IMR-90 (cell line): ENCODE measurements around the gene MBD2. TPM values are rescaled to one million over a fixed set of nuclear protein-coding genes. Genes with fewer than 3 reads are reported as not detected.

Experiments
- ATAC-seq: fragments of 200-7000 bp; cut with Tn5 transposase; 2 replicates; pipeline ENCODE4 v1.9.1; 2020; ENCODE audit warnings: low read depth, mild to moderate bottlenecking, moderate library complexity
- BruUV-seq: library from RNA; stranded (reverse); fragments of 400-500 nt; replicated peaks from 2 replicates; lab custom pipeline; 2021; lab: Mats Ljungman, UMichigan
- CTCF ChIA-PET: fragments of 300-600 bp; formaldehyde crosslinking; extraction: SDS; loops from one replicate; lab custom pipeline; 2021; ENCODE audit warnings: antibody characterized with exemption; lab: Yijun Ruan, JAX
- POLR2A ChIA-PET: fragments of 300-600 bp; sonication (Branson Sonifier 250); formaldehyde crosslinking; loops from one replicate; lab custom pipeline; 2022; ENCODE audit warnings: antibody characterized with exemption; ENCODE audit not compliant: unreplicated experiment; lab: Charles Lee
- DNase-seq: peaks from one replicate; pipeline ENCODE4 v3.0.0; 2013
- H2AFZ ChIP-seq: replicated peaks from 2 replicates; pipeline ENCODE3; 2013; ENCODE audit warnings: low read length, mild to moderate bottlenecking; ENCODE audit not compliant: poor library complexity
- H2AK5ac ChIP-seq: 2 replicates; pipeline ENCODE4 v1.6.1; 2013; ENCODE audit warnings: low read depth, low read length, inconsistent platforms
- H2AK9ac ChIP-seq: replicated peaks from 2 replicates; pipeline ENCODE3; 2013; ENCODE audit warnings: mild to moderate bottlenecking, low read depth, low read length, moderate library complexity; ENCODE audit not compliant: poor library complexity
- H2BK120ac ChIP-seq: 2 replicates; pipeline ENCODE4 v1.6.1; 2013; ENCODE audit warnings: low read depth, low read length, inconsistent platforms
- H2BK15ac ChIP-seq: 3 replicates; pipeline ENCODE4 v1.6.1; 2013; ENCODE audit warnings: low read depth, low read length, inconsistent platforms
- H2BK20ac ChIP-seq: 2 replicates; pipeline ENCODE4 v1.6.1; 2013; ENCODE audit warnings: low read depth, mild to moderate bottlenecking, inconsistent platforms, low read length, moderate library complexity
- H2BK5ac ChIP-seq: 2 replicates; pipeline ENCODE4 v1.6.1; 2013; ENCODE audit warnings: mild to moderate bottlenecking, low read depth, low read length, inconsistent platforms; ENCODE audit not compliant: poor library complexity, severe bottlenecking
- H3K14ac ChIP-seq: replicated peaks from 2 replicates; pipeline ENCODE4 v1.6.1; 2013; ENCODE audit warnings: low read depth, low read length, inconsistent platforms
- H3K18ac ChIP-seq: 2 replicates; pipeline ENCODE4 v1.6.1; 2013; ENCODE audit warnings: low read depth, low read length, control low read depth
- H3K23ac ChIP-seq: 2 replicates; pipeline ENCODE4 v1.6.1; 2013; ENCODE audit warnings: low read depth, low read length, inconsistent platforms
- H3K27ac ChIP-seq: 2 replicates; pipeline ENCODE4 v1.5.1; 2013; ENCODE audit warnings: mild to moderate bottlenecking, control low read depth, low read length; ENCODE audit not compliant: insufficient read depth
- H3K27me3 ChIP-seq: 2 replicates; pipeline ENCODE4 v1.6.1; 2013; ENCODE audit warnings: low read length; ENCODE audit not compliant: control insufficient read depth, insufficient read depth
- H3K36me3 ChIP-seq: 2 replicates; pipeline ENCODE4 v1.6.1; 2013; ENCODE audit warnings: low read length, mixed read lengths; ENCODE audit not compliant: control insufficient read depth, insufficient read depth
- H3K4ac ChIP-seq: 2 replicates; pipeline ENCODE4 v1.6.1; 2013; ENCODE audit warnings: low read depth, low read length, inconsistent platforms
- H3K4me1 ChIP-seq: 2 replicates; pipeline ENCODE4 v1.6.1; 2013; ENCODE audit warnings: low read length, mixed read lengths; ENCODE audit not compliant: control insufficient read depth, insufficient read depth
- H3K4me2 ChIP-seq: 2 replicates; pipeline ENCODE4 v1.6.1; 2013; ENCODE audit warnings: low read depth, mild to moderate bottlenecking, control low read depth, low read length, moderate library complexity
- H3K4me3 ChIP-seq: 2 replicates; pipeline ENCODE4 v1.5.1; 2013; ENCODE audit warnings: low read depth, mild to moderate bottlenecking, control low read depth, low read length, moderate library complexity; ENCODE audit not compliant: insufficient read depth
- H3K56ac ChIP-seq: 2 replicates; pipeline ENCODE4 v1.6.1; 2013; ENCODE audit warnings: low read length, inconsistent platforms; ENCODE audit not compliant: insufficient read depth; ENCODE audit errors: extremely low read depth
- H3K79me1 ChIP-seq, 2 experiments: 2 replicates each; pipeline ENCODE4 v1.6.1; 2013; ENCODE audit warnings: low read length in 2 of 2, inconsistent platforms in 1 of 2, low read depth in 1 of 2
- H3K9ac ChIP-seq: 2 replicates; pipeline ENCODE4 v1.6.1; 2013; ENCODE audit warnings: low read depth, low read length, control low read depth
- H3K9me1 ChIP-seq: 2 replicates; pipeline ENCODE4 v1.6.1; 2013; ENCODE audit warnings: low read length, inconsistent platforms; ENCODE audit not compliant: insufficient read depth
- H3K9me3 ChIP-seq: 2 replicates; pipeline ENCODE4 v1.6.1; 2013; ENCODE audit warnings: low read length; ENCODE audit not compliant: control insufficient read depth, insufficient read depth
- H4K20me1 ChIP-seq: 2 replicates; pipeline ENCODE4 v1.6.1; 2013; ENCODE audit warnings: low read length, inconsistent platforms; ENCODE audit not compliant: insufficient read depth
- H4K5ac ChIP-seq: 2 replicates; pipeline ENCODE4 v1.6.1; 2013; ENCODE audit warnings: mild to moderate bottlenecking, low read depth, low read length, control low read depth
- H4K8ac ChIP-seq, 2 experiments: 2 replicates each; pipeline ENCODE4 v1.6.1; 2013; ENCODE audit warnings: low read depth in 2 of 2, low read length in 2 of 2, control low read depth in 1 of 2, inconsistent platforms in 1 of 2
- H4K91ac ChIP-seq: 2 replicates; pipeline ENCODE4 v1.6.1; 2013; ENCODE audit warnings: low read depth, low read length, inconsistent platforms; ENCODE audit not compliant: insufficient read depth
- CEBPB ChIP-seq: IDR thresholded peaks from 2 replicates; pipeline ENCODE4 v1.6.1; 2012; ENCODE audit warnings: low read depth, low read length, improper control_type of control experiment
- CHD1 ChIP-seq: IDR thresholded peaks from 2 replicates; pipeline ENCODE4 v1.6.1; 2012; ENCODE audit warnings: low read depth, low read length, improper control_type of control experiment
- FOS ChIP-seq: fragments of 150-350 bp; IDR thresholded peaks from 2 replicates; pipeline ENCODE4 v1.6.1; 2016; ENCODE audit warnings: low read depth, low read length
- MAZ ChIP-seq: IDR thresholded peaks from 2 replicates; pipeline ENCODE4 v1.6.1; 2012; ENCODE audit warnings: low read depth, mild to moderate bottlenecking, low read length, improper control_type of control experiment, moderate library complexity, borderline replicate concordance
- MXI1 ChIP-seq: IDR thresholded peaks from 2 replicates; pipeline ENCODE4 v1.6.1; 2012; ENCODE audit warnings: low read depth, mild to moderate bottlenecking, low read length, moderate library complexity, borderline replicate concordance
- POLR2A ChIP-seq: IDR thresholded peaks from 2 replicates; pipeline ENCODE4 v1.6.1; 2012; ENCODE audit warnings: mild to moderate bottlenecking, low read depth, low read length
- RAD21 ChIP-seq: IDR thresholded peaks from 2 replicates; pipeline ENCODE4 v1.6.1; 2012; ENCODE audit warnings: low read length, improper control_type of control experiment
- RFX5 ChIP-seq: IDR thresholded peaks from 2 replicates; pipeline ENCODE4 v1.8.0; 2012; ENCODE audit warnings: low read depth, mild to moderate bottlenecking, low read length, moderate library complexity
- SMC3 ChIP-seq: fragments of 150-350 bp; IDR thresholded peaks from 2 replicates; pipeline ENCODE4 v1.6.1; 2016; ENCODE audit warnings: low read depth, mild to moderate bottlenecking, antibody characterized with exemption, low read length, moderate library complexity
- WGBS, 2 experiments: methylation state at CpG; one replicate each; pipeline versions ENCODE4 v1.1.5 to v1.1.7; 2013; ENCODE audit warnings: missing lambda C conversion rate in 2 of 2; ENCODE audit not compliant: insufficient read length in 1 of 2; ENCODE audit errors: extremely low coverage in 2 of 2; 5-methylcytosine and 5-hydroxymethylcytosine counted together
- dilution Hi-C: fragments of 300-500 bp; cut with HindIII; formaldehyde crosslinking; loops from one replicate; pipeline ENCODE4 v1.14.3; 2018; ENCODE audit warnings: low sequenced_read_pairs; ENCODE audit not compliant: unreplicated experiment
- in situ Hi-C: fragments of 300-500 bp; cut with MboI; formaldehyde crosslinking; loops from 3 replicates; pipeline ENCODE4 v1.14.3; 2019; ENCODE audit warnings: low sequenced_read_pairs, inconsistent platforms, mixed read lengths
- intact Hi-C: fragments of 100-400 bp; cut with micrococcal nuclease; formaldehyde crosslinking; loops from 2 replicates; pipeline ENCODE4 v1.10.0; 2022
- polyA plus RNA-seq, 3 experiments: library from polyadenylated mRNA; depleted of rRNA; stranded (reverse); fragments of >200 nt; gene quantifications; 2 replicates each; pipeline ENCODE4 v1.2.3, GENCODE V29; 2012; ENCODE audit warnings: low replicate concordance in 1 of 3
- total RNA-seq: library from RNA; depleted of rRNA; stranded (reverse); fragments of >200 nt; gene quantifications from 2 replicates; pipeline ENCODE4 v1.2.3, GENCODE V29; 2012

Gene MBD2
- total and polyA plus RNA-seq, 2 of the 4 experiments (the other 2 are of a cell fraction), result 9.7 to 29.5 TPM

DNA sequence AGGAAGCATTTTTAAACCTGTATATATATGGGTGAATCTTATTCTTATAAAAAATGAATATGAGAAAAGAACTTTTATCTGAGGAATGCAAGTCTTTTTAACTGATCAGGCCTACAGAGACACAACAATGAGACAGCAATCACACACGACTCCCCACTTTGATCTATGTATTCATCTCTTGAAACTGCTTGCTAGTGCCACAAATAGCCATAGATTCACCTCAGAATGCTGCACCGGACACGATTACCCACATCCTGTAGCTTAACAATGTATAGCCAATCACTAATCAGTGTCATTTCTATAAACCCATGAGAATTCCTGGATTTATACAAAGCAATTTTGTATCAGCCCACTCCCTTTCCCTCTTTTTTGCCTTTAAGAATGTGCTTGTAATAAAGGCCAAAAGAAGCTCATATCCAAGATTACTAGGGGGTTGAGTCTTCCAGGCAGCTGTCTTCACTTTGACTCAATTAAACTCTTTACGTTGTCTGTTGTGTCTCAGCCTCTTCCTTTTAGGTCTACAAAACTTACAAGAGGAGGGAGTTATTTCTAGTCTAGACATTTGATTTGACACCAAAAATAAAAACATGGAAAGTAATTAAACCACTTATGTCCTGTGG is 94.9 kb downstream of the MBD2 start:
- Histone ChIP-seq H4K20me1 (no peaks in the 10 kb centered on the region), H3K9ac (no peak overlapping the region), H3K27ac (no peak overlapping the region), H2BK15ac (no peak overlapping the region), H2BK120ac (no peak overlapping the region), H3K9me3 (no peaks in the 10 kb centered on the region), H3K4me2 (no peak overlapping the region), H3K4me3 (no peak overlapping the region), H3K79me1 (no peaks in the 10 kb centered on the region), H2AK9ac (no peak overlapping the region), H3K23ac (no peak overlapping the region), H3K4me1 (no peaks in the 10 kb centered on the region), H3K18ac (no peak overlapping the region), H2BK5ac (no peak overlapping the region), H2AK5ac (no peak overlapping the region), H4K91ac (no peak overlapping the region), H3K56ac (no peak overlapping the region), H3K9me1 (no peaks in the 10 kb centered on the region), H3K36me3 (no peaks in the 10 kb centered on the region), H3K27me3 (no peaks in the 10 kb centered on the region), H2BK20ac (no peak overlapping the region), H2AFZ (no peak overlapping the region), H4K5ac (no peak overlapping the region), H3K14ac (no peak overlapping the region), H3K4ac (no peak overlapping the region), H4K8ac (no peak overlapping the region)
- BruUV-seq, result no TSS peak
- in situ Hi-C loops (loop anchor here (5.0 kb wide), 1 partner anchor 562 kb away; no protein-coding TSS in a partner anchor), dilution Hi-C loops (no loop called here), intact Hi-C loops (no loop called here)
- ChIA-PET CTCF (interaction anchor here (0.6 to 2.2 kb wide), 3 partner anchors 10 to 84 kb away, joined by 3 to 13 read pairs (median 8); no protein-coding TSS in a partner anchor), POLR2A (no interaction called here)
- ATAC-seq (no peak), DNase-seq (no peak)
- WGBS, 2 experiments, result no CpG with 5 or more reads among the region's 4 CpGs
- TF ChIP-seq FOS (no peak), CHD1 (no peak), POLR2A (no peak), MXI1 (no peak), SMC3 (no peak), RFX5 (no peak), CEBPB (no peak), MAZ (no peak), RAD21 (no peak)
